Transverse colon (tissue), 4 donors: ENCODE results near the gene CIB1. TPM values are rescaled to one million over a fixed set of nuclear protein-coding genes. Genes with fewer than 3 reads are reported as not detected.

ENCODE experiments used
- DNase-seq: peaks from one replicate; pipeline ENCODE4 v3.0.0-alpha.2; 2019
- H3K27ac ChIP-seq, 4 donors: fragments of 200-600 bp; sonication (generic); 2 replicates each; pipeline ENCODE4 v1.5.1; 2016 to 2018; ENCODE audit warnings: inconsistent platforms in 4 of 4
- H3K27me3 ChIP-seq: fragments of 200-600 bp; sonication (generic); 2 replicates; pipeline ENCODE4 v1.5.1; 2017; ENCODE audit warnings: inconsistent platforms
- H3K36me3 ChIP-seq, 4 donors: fragments of 200-600 bp; sonication (generic); 2 replicates each; pipeline ENCODE4 v1.5.1; 2017 to 2019; ENCODE audit warnings: inconsistent platforms in 4 of 4
- H3K4me1 ChIP-seq, 4 donors: fragments of 200-600 bp; sonication (generic); 2 replicates each; pipeline ENCODE4 v1.5.1; 2017 to 2020; ENCODE audit warnings: inconsistent platforms in 4 of 4
- H3K4me3 ChIP-seq, 4 donors: fragments of 200-600 bp; sonication (generic); 1 replicate in 1 of 4; 2 replicates in 3 of 4; pipeline versions ENCODE4 v1.5.1 to v1.6.1; 2017 to 2019; ENCODE audit warnings: inconsistent platforms in 4 of 4
- H3K9me3 ChIP-seq, 2 donors: fragments of 200-600 bp; sonication (generic); 2 replicates each; pipeline ENCODE4 v1.5.1; 2017 to 2019; ENCODE audit warnings: inconsistent platforms in 2 of 2
- EP300 ChIP-seq: sonication (generic); formaldehyde crosslinking; IDR thresholded peaks from one replicate; pipeline ENCODE4 v1.6.1; 2017; ENCODE audit warnings: antibody characterized with exemption, low read depth
- POLR2A ChIP-seq: fragments of 450-650 bp; IDR thresholded peaks from one replicate; pipeline ENCODE4 v1.6.1; 2016; ENCODE audit warnings: antibody characterized with exemption, mild to moderate bottlenecking, moderate library complexity
- POLR2AphosphoS5 ChIP-seq, 3 donors: sonication (generic); formaldehyde crosslinking; IDR thresholded peaks; one replicate each; pipeline ENCODE4 v1.6.1; 2016; ENCODE audit warnings: antibody characterized with exemption in 3 of 3
- WGBS, 2 donors: methylation state at CpG; one replicate each; pipeline ENCODE4 v1.1.5; 2018; ENCODE audit warnings: low coverage in 1 of 2; 5-methylcytosine and 5-hydroxymethylcytosine counted together
- in situ Hi-C, 4 donors: fragments of 200-750 bp; cut with MboI; loops; one replicate each; pipeline versions ENCODE4 v1.15.0 to v1.15.1; 2017; ENCODE audit warnings: low sequenced_read_pairs in 3 of 4, low pct_ligation_motif_present in 1 of 4, low pct_unique_long_range_greater_than_20kb in 1 of 4
- intact Hi-C: fragments of 100-400 bp; cut with DNase I; formaldehyde crosslinking; loops from one replicate; pipeline ENCODE4 v1.15.1; 2023; ENCODE audit warnings: low total_unique reads
- total RNA-seq, 4 donors: library from RNA; depleted of rRNA; stranded (reverse); fragments of >200 nt; gene quantifications; one replicate each; pipeline ENCODE4 v1.1.0, GENCODE V29; 2016
- TF ChIP-seq, protein P1 (sequence below), 5 experiments: fragments of 200-600 bp in 3 of 5; fragments of 450-650 bp in 2 of 5; sonication (generic) in 3 of 5; IDR thresholded peaks; 1 replicate in 2 of 5; 2 replicates in 3 of 5; pipeline ENCODE4 v1.5.1; 2016 to 2017; ENCODE audit warnings: antibody characterized with exemption in 5 of 5, inconsistent platforms in 3 of 5, mild to moderate bottlenecking in 2 of 5, moderate library complexity in 1 of 5

The CIB1 gene
- total RNA-seq, 4 donors from 2014 or later = 38.4 to 156 (median 131) TPM

- Histone ChIP-seq H3K27ac (peak overlapping the region; percentile 82 to 90 (median 87)), H3K27me3 (no peaks in the 10 kb centered on the region), H3K4me3 (no peak overlapping the region), H3K4me1 (peaks cover 32 to 66% (median 42%) of the 10 kb centered on the region in 4 donors), H3K36me3 (peaks cover 0 to 7% (median 0%) of the 10 kb centered on the region in 4 donors), H3K9me3 (no peaks in the 10 kb centered on the region)
- TF ChIP-seq POLR2A (no peak), POLR2AphosphoS5 (IDR thresholded peaks at IDR 0.05) (no peak), EP300 (no peak)
- TF ChIP-seq, protein P1, sequence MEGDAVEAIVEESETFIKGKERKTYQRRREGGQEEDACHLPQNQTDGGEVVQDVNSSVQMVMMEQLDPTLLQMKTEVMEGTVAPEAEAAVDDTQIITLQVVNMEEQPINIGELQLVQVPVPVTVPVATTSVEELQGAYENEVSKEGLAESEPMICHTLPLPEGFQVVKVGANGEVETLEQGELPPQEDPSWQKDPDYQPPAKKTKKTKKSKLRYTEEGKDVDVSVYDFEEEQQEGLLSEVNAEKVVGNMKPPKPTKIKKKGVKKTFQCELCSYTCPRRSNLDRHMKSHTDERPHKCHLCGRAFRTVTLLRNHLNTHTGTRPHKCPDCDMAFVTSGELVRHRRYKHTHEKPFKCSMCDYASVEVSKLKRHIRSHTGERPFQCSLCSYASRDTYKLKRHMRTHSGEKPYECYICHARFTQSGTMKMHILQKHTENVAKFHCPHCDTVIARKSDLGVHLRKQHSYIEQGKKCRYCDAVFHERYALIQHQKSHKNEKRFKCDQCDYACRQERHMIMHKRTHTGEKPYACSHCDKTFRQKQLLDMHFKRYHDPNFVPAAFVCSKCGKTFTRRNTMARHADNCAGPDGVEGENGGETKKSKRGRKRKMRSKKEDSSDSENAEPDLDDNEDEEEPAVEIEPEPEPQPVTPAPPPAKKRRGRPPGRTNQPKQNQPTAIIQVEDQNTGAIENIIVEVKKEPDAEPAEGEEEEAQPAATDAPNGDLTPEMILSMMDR (IDR thresholded peaks at IDR 0.05) = peak in 4 of 5 experiments; percentile 25 to 54 (median 40)
- in situ Hi-C loops (loop anchor here in 1 of 4 donors (10.0 kb wide), 1 partner anchor 50 kb away; no protein-coding TSS in a partner anchor), intact Hi-C loops (no loop called here)
- DNase-seq = no peak
- 51 to 52% methylated on average over 3 to 8 of the region's 8 CpGs for WGBS, 2 donors
These were observed 19.1 kb downstream of the CIB1 start for GRCh38 chr15:90214553-90215196.

DNA sequence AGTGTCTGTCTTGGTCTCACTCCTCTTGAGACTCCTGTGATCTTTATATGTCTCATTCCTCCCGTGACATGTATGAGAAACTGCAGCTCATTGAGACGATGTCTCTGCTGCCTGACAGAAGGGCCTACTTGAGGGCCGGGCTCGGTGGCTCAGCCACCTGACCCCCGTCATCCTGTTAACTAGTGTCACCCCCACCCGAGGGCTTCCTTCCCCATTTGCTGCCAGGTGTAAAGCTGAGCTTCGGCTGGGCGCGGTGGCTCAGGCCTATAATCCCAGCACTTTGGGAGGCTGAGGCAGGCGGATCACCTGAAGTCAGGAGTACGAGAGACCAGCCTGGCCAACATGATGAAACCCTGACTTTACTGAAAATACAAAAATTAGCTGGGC is 19.9 kb downstream of the CIB1 start:
- no peak for TF ChIP-seq POLR2A
- TF ChIP-seq POLR2AphosphoS5 (IDR thresholded peaks at IDR 0.05) = peak in 1 of 3 donors; percentile 2
- Histone ChIP-seq H3K4me3 (no peak overlapping the region), H3K4me1 (peaks cover 32 to 62% (median 42%) of the 10 kb centered on the region in 4 donors), H3K36me3 (peaks cover 0 to 7% (median 0%) of the 10 kb centered on the region in 4 donors), H3K27ac (peak overlapping the region; percentile 82 to 90 (median 87)), H3K9me3 (no peaks in the 10 kb centered on the region), H3K27me3 (no peaks in the 10 kb centered on the region)
- intact Hi-C loops = no loop called here
- no peak for DNase-seq
- in situ Hi-C loops = loop anchor here in 1 of 4 donors (10.0 kb wide), 1 partner anchor 49 kb away; no protein-coding TSS in a partner anchor
- WGBS, 2 donors = 47% methylated on average over 11 of the region's 11 CpGs; no CpG with 5 or more reads in 1 of the 2 donors

- Histone ChIP-seq H3K9me3 (no peaks in the 10 kb centered on the region), H3K36me3 (peaks cover 0 to 7% (median 0%) of the 10 kb centered on the region in 4 donors), H3K27me3 (no peaks in the 10 kb centered on the region), H3K27ac (peak overlapping the region; percentile 82 to 90 (median 87)), H3K4me1 (peaks cover 32 to 62% (median 42%) of the 10 kb centered on the region in 4 donors), H3K4me3 (no peak overlapping the region)
- intact Hi-C loops = no loop called here
- in situ Hi-C loops = loop anchor here in 1 of 4 donors (10.0 kb wide), 1 partner anchor 48 kb away; no protein-coding TSS in a partner anchor
- TF ChIP-seq POLR2AphosphoS5 (IDR thresholded peaks at IDR 0.05) = peak in 1 of 3 donors; percentile 19
- no peak for TF ChIP-seq POLR2A
- DNase-seq = peak; percentile 72
- WGBS, 2 donors = 40 to 62% methylated on average over 3 to 12 of the region's 12 CpGs
These were observed 20.5 kb downstream of the CIB1 start for GRCh38 chr15:90213122-90213817.

GRCh38 chr15:90212221-90213098 is 21.3 kb downstream of the CIB1 start:
- no peaks in the 10 kb centered on the region for H3K27me3 ChIP-seq
- peak; percentile 34 for DNase-seq
- intact Hi-C loops (no loop called here), in situ Hi-C loops (loop anchor here in 1 of 4 donors (10.0 kb wide), 1 partner anchor 48 kb away; no protein-coding TSS in a partner anchor)
- peaks cover 0 to 4% (median 0%) of the 10 kb centered on the region in 4 donors for H3K36me3 ChIP-seq
- H3K4me3 ChIP-seq = no peak overlapping the region
- WGBS, 2 donors = 53 to 65% methylated on average over 13 to 33 of the region's 35 CpGs
- H3K27ac ChIP-seq = peak overlapping the region; percentile 82 to 90 (median 87)
- H3K4me1 ChIP-seq = peaks cover 32 to 62% (median 42%) of the 10 kb centered on the region in 4 donors
- H3K9me3 ChIP-seq = no peaks in the 10 kb centered on the region
- TF ChIP-seq POLR2AphosphoS5 (IDR thresholded peaks at IDR 0.05) = no peak

DNA sequence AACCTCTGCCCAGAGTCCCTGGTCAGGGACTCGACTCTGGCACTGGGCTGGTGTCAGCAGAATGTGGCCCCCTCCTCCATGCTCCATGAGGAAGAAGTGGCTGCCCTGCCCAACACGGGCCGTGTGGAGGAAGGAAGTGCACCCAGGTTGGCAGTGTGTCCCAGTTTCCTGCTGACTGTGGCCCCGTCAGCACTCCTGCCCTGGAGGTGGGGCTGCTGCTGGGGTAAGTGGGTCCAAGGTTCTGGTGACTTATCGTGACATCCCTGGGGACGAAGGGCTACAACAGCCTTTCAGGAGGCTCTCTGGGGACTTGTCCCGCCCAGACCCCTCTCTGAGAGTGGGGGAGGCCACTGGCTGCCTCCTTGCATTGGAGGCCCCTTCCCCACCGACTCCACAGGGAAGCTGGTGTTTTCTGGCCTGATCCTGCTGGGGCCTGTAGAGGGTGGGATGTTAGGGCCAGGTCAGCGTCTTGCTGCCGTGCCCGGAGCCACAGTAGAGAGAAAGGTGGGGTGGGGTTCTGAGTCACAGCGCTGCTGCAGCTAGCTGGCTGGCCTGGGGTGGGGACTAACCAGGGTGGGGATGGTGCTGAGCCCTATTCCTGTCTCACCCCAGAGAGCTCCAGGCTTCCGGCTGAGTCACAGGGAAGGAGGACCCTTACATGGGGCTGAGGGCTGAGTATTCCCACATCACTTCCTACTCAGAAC is 22.1 kb downstream of the CIB1 start:
- intact Hi-C loops = no loop called here

More for the DNA sequence above, 22.1 kb downstream of the CIB1 start:
- 26% methylated on average over 13 of the region's 13 CpGs; no CpG with 5 or more reads in 1 of the 2 donors for WGBS, 2 donors
- no peaks in the 10 kb centered on the region for H3K9me3 ChIP-seq
- no peak overlapping the region for H3K4me3 ChIP-seq
- peak overlapping the region; percentile 82 to 90 (median 87) for H3K27ac ChIP-seq
- no peaks in the 10 kb centered on the region for H3K27me3 ChIP-seq
- TF ChIP-seq, protein P1 (IDR thresholded peaks at IDR 0.05) = no peak
- TF ChIP-seq POLR2AphosphoS5 (IDR thresholded peaks at IDR 0.05) = peak; percentile 4 to 86 (median 67)
- TF ChIP-seq EP300 = no peak
- TF ChIP-seq POLR2A = peak; percentile 69
- H3K4me1 ChIP-seq = peaks cover 32 to 62% (median 42%) of the 10 kb centered on the region in 4 donors
- peak; percentile 90 for DNase-seq
- in situ Hi-C loops = loop anchor here in 1 of 4 donors (10.0 kb wide), 1 partner anchor 47 kb away; no protein-coding TSS in a partner anchor
- no peaks in the 10 kb centered on the region for H3K36me3 ChIP-seq
